ENCODE measurements around the gene RNF112.

RNF112 gene

GRCh38 chr17:19412984-19413383, 2.0 kb downstream of the RNF112 start:
- TF ChIP-seq CTCF (IDR thresholded peaks at IDR 0.05): no peak
- Histone ChIP-seq H3K4me1 (ENCODE audit: control insufficient read depth in 1 of 2, insufficient read depth in 1 of 2, low read depth in 1 of 2, low read length in 1 of 2) (no peaks in the 10 kb centered on the region), H3K27me3 (peaks cover 12% of the 10 kb centered on the region), H3K27ac (no peak overlapping the region), H3K36me3 (no peaks in the 10 kb centered on the region), H3K9me3 (no peaks in the 10 kb centered on the region), H3K4me3 (ENCODE audit: low read depth in 1 of 2, low read length in 1 of 2) (no peak overlapping the region)

- no peak for TF ChIP-seq CTCF (IDR thresholded peaks at IDR 0.05)
- Histone ChIP-seq H3K27ac (no peak overlapping the region), H3K36me3 (no peaks in the 10 kb centered on the region), H3K4me1 (ENCODE audit: control insufficient read depth in 1 of 2, insufficient read depth in 1 of 2, low read depth in 1 of 2, low read length in 1 of 2) (no peaks in the 10 kb centered on the region), H3K4me3 (ENCODE audit: low read depth in 1 of 2, low read length in 1 of 2) (no peak overlapping the region), H3K9me3 (no peaks in the 10 kb centered on the region), H3K27me3 (peaks cover 12% of the 10 kb centered on the region)
These were observed 2.7 kb downstream of the RNF112 start for GRCh38 chr17:19413761-19414160.

GRCh38 chr17:19414396-19415280, 3.6 kb downstream of the RNF112 start:
- TF ChIP-seq CTCF (IDR thresholded peaks at IDR 0.05): no peak
- no peak overlapping the region for H3K27ac ChIP-seq
- peaks cover 12% of the 10 kb centered on the region for H3K27me3 ChIP-seq

GRCh38 chr17:19415311-19415710, 4.3 kb downstream of the RNF112 start:
- no peak overlapping the region for H3K27ac ChIP-seq
- H3K36me3 ChIP-seq: no peaks in the 10 kb centered on the region
- no peaks in the 10 kb centered on the region for H3K4me1 ChIP-seq (ENCODE audit: control insufficient read depth in 1 of 2, insufficient read depth in 1 of 2, low read depth in 1 of 2, low read length in 1 of 2)
- peaks cover 12% of the 10 kb centered on the region for H3K27me3 ChIP-seq
- H3K4me3 ChIP-seq (ENCODE audit: low read depth in 1 of 2, low read length in 1 of 2): no peak overlapping the region
- H3K9me3 ChIP-seq: no peaks in the 10 kb centered on the region
- TF ChIP-seq CTCF (IDR thresholded peaks at IDR 0.05): no peak

More at GRCh38 chr17:19414396-19415280, 3.6 kb downstream of the RNF112 start:
- Histone ChIP-seq H3K4me1 (ENCODE audit: control insufficient read depth in 1 of 2, insufficient read depth in 1 of 2, low read depth in 1 of 2, low read length in 1 of 2) (no peaks in the 10 kb centered on the region), H3K4me3 (ENCODE audit: low read depth in 1 of 2, low read length in 1 of 2) (no peak overlapping the region), H3K9me3 (no peaks in the 10 kb centered on the region), H3K36me3 (no peaks in the 10 kb centered on the region)

- H3K36me3 ChIP-seq: no peaks in the 10 kb centered on the region
- no peaks in the 10 kb centered on the region for H3K9me3 ChIP-seq
- H3K4me1 ChIP-seq (ENCODE audit: control insufficient read depth in 1 of 2, insufficient read depth in 1 of 2, low read depth in 1 of 2, low read length in 1 of 2): no peaks in the 10 kb centered on the region
- no peak overlapping the region for H3K4me3 ChIP-seq (ENCODE audit: low read depth in 1 of 2, low read length in 1 of 2)
- H3K27me3 ChIP-seq: peaks cover 7% of the 10 kb centered on the region
- no peak overlapping the region for H3K27ac ChIP-seq
- TF ChIP-seq CTCF (IDR thresholded peaks at IDR 0.05): no peak
These were observed 5.1 kb downstream of the RNF112 start for GRCh38 chr17:19415806-19416775.
